A673 (cell line): ENCODE results near the gene COQ8B.

Source experiments
- CTCF ChIP-seq: fragments of 300-800, 200-600 bp; sonication (generic); conservative IDR thresholded peaks from 2 replicates; pipeline ENCODE4 v1.5.1; 2017; ENCODE audit warnings: low read depth, mild to moderate bottlenecking, antibody characterized with exemption, low read length, moderate library complexity, mixed read lengths
- EZH2 ChIP-seq: fragments of 200-600 bp; sonication (generic); IDR thresholded peaks from 2 replicates; pipeline ENCODE4 v1.6.1; 2017; ENCODE audit warnings: borderline replicate concordance, low read depth, mild to moderate bottlenecking, mixed read lengths, antibody characterized with exemption, low read length; ENCODE audit not compliant: poor library complexity, severe bottlenecking

DNA sequence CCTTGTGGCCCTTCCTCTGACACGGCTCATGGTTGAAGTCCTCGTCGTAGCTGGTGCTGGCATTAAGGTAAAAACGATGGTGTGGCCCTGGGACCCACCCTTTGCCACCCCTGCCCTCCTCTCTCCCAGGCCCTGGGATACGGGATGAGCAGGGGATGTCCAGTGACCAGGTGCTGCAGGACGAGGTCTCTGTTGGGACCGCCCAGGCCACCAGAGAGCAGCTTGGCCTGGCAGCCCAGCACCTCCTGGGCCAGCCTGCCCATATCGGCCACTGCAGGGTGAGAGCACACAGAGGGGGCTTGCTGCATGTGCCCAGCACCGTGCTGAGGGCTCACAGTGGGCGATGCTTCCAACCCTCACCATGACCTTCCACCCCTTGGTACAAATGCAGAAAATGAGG is 27.2 kb upstream of the COQ8B start:
- TF ChIP-seq EZH2 (no peak), CTCF (no peak)
